Dendritic cell treated with granulocyte-macrophage colony-stimulating factor and Interleukin-4, amounts not matched to agents 40 ng/mL and 50 ng/mL, for 4 days (primary cell): ENCODE data around the gene LGR4.

ENCODE experiments used
- H3K27ac Mint-ChIP-seq: one replicate; pipeline ENCODE4 v1.8.0; 2022; ENCODE audit warnings: mild to moderate bottlenecking, mixed read lengths
- H3K27me3 Mint-ChIP-seq: one replicate; pipeline ENCODE4 v1.8.0; 2022; ENCODE audit warnings: mild to moderate bottlenecking, mixed read lengths
- H3K36me3 Mint-ChIP-seq: one replicate; pipeline ENCODE4 v1.8.0; 2022; ENCODE audit warnings: low read depth, mixed read lengths
- H3K4me1 Mint-ChIP-seq: one replicate; pipeline ENCODE4 v1.8.0; 2022; ENCODE audit warnings: low read depth, mixed read lengths
- H3K4me3 Mint-ChIP-seq: one replicate; pipeline ENCODE4 v1.8.0; 2022; ENCODE audit warnings: mild to moderate bottlenecking, moderate library complexity, mixed read lengths
- H3K9me3 Mint-ChIP-seq: one replicate; pipeline ENCODE4 v1.8.0; 2022; ENCODE audit warnings: mixed read lengths
- intact Hi-C: fragments of 100-400 bp; cut with micrococcal nuclease; formaldehyde crosslinking; loops from one replicate; pipeline ENCODE4 v1.15.0; 2022

The LGR4 gene

DNA sequence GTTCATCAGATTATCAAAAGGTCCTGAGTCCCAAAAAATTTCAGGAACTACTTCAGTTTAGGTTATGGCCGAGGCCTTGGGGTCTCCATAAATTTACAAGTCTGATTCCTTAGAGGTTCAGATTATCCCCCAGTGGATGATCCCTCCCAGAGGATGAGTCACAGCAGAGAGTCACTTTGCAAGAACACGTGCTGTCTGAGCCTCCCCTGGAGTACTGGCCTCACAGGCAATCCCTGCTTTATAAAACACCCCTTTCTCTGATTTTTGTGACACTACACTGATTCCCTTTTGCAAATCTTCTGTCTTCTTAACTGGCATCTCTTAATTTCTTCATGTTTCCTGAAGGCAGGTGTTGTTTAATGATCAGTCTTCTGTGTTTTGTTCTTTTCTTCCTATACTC is 154.8 kb downstream of the LGR4 start:
- intact Hi-C loops: no loop called here
- Mint-ChIP-seq H3K27ac (no peak overlapping the region), H3K9me3 (no peaks in the 10 kb centered on the region), H3K27me3 (no peaks in the 10 kb centered on the region), H3K4me3 (no peak overlapping the region), H3K36me3 (no peaks in the 10 kb centered on the region), H3K4me1 (no peaks in the 10 kb centered on the region)
